Heart left ventricle (tissue), 13 donors: ENCODE measurements around the gene FAM53B.

Source experiments
- POLR2A ChIP-seq, 2 donors: fragments of 450-650 bp; IDR thresholded peaks; one replicate each; pipeline ENCODE4 v1.6.1; 2017; ENCODE audit warnings: antibody characterized with exemption in 2 of 2, mild to moderate bottlenecking in 2 of 2, moderate library complexity in 2 of 2
- TF ChIP-seq, protein P1 (sequence below), 12 donors: fragments of 200-600 bp; sonication (generic) in 4 of 12; IDR thresholded peaks; one replicate each; pipeline versions ENCODE4 v1.5.0 to v1.8.0; 2018 to 2022; ENCODE audit warnings: antibody characterized with exemption in 12 of 12, mild to moderate bottlenecking in 5 of 12
- donor health status: ischemic (EF 13 %, LVEDD 7.1; RV severe dilation, severe dysfunction).
- donor health status: DM: no; HTN: yes; CAD: no.
- donor health status: DM: no; HTN: no; CAD: no.
- donor health status: ischemic (EF 25% LVEDD 6.9; RV normal size, moderate dysfunction).
- donor health status: ischemic (EF 25% LVEDD 5.7; RV mildly dilated, moderate dysfunction).
- donor health status: ischemic (EF 35%, LVEDD 5.7; RV mildly dilated, moderate dysfunction).
- donor health status: nonischemic (EF 11% LVEDD 7.7; RV severe dilation, severe dysfunction).
- donor health status: DM: yes; HTN: yes; CAD: no.
- donor health status: PGD.
- donor health status: ischemic (EF 29% LVEDD 5.4; RV normal size, mild dysfunction).
- donor health status: nonischemic (EF 23%, LVEDD 6.1; RV moderate dilation, normal function).

DNA sequence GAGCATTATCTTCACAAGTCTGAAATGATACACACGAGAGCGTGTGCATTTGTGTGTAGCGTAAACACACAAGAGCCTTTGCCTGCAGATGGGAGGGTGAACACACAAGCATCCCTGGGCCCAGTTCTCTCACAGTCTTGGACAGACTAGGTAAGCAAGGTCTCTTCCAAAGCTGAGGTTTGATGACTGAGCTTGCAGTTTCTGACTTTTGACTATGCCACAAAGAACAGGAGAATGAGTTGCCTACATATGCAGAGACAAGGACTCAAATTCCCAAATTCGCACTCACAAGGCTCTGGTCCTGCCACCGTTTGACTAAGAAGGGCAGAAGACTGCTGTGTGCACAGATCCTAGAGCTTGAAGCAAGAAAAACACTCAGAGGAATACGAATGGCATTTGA is 55.8 kb downstream of the FAM53B start:
- TF ChIP-seq, protein P1, sequence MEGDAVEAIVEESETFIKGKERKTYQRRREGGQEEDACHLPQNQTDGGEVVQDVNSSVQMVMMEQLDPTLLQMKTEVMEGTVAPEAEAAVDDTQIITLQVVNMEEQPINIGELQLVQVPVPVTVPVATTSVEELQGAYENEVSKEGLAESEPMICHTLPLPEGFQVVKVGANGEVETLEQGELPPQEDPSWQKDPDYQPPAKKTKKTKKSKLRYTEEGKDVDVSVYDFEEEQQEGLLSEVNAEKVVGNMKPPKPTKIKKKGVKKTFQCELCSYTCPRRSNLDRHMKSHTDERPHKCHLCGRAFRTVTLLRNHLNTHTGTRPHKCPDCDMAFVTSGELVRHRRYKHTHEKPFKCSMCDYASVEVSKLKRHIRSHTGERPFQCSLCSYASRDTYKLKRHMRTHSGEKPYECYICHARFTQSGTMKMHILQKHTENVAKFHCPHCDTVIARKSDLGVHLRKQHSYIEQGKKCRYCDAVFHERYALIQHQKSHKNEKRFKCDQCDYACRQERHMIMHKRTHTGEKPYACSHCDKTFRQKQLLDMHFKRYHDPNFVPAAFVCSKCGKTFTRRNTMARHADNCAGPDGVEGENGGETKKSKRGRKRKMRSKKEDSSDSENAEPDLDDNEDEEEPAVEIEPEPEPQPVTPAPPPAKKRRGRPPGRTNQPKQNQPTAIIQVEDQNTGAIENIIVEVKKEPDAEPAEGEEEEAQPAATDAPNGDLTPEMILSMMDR (IDR thresholded peaks at IDR 0.05): no peak
- TF ChIP-seq POLR2A (IDR thresholded peaks at IDR 0.05): no peak
